K562 (cell line): ENCODE results near the gene SPEF1. TPM values are rescaled to one million over a fixed set of nuclear protein-coding genes. Genes with fewer than 3 reads are reported as not detected.

ENCODE experiments used
- ATAC-seq: fragments of 200-7000 bp; cut with Tn5 transposase; 3 replicates; pipeline ENCODE4 v1.9.1; 2020; ENCODE audit warnings: moderate library complexity
- BruUV-seq: library from RNA; stranded (reverse); fragments of 400-500 nt; replicated peaks from 2 replicates; lab custom pipeline; 2021; lab: Mats Ljungman, UMichigan
- CTCF ChIA-PET: fragments of 300-600 bp; formaldehyde crosslinking; extraction: SDS; loops from one replicate; lab custom pipeline; 2021; ENCODE audit warnings: low intra/inter-chr PET ratio; lab: Yijun Ruan, JAX
- POLR2A ChIA-PET: fragments of 300-600, 350-650 bp; sonication (Branson Sonifier 250); formaldehyde crosslinking; extraction: SDS; loops from one replicate; lab custom pipeline; 2021; ENCODE audit warnings: antibody characterized with exemption, inconsistent platforms; lab: Yijun Ruan, JAX
- DNase-seq, 4 experiments: peaks; one replicate each; pipeline versions ENCODE4 v3.0.0 to v3.0.0-alpha.2; 2011 to 2018; ENCODE audit warnings: low spot score in 3 of 4, mixed read lengths in 3 of 4; ENCODE audit errors: extremely low read depth in 1 of 4
- FAIRE-seq: peaks from 2 replicates; lab custom pipeline; 2011; peaks lifted over from hg19 to GRCh38; lab: Jason Lieb, UNC
- H2AFZ ChIP-seq: 2 replicates; pipeline ENCODE4 v1.6.0; 2011; ENCODE audit warnings: low read depth, low read length, control low read depth, inconsistent platforms
- H3K27ac ChIP-seq: fragments of 200-600 bp; 3 replicates; pipeline ENCODE4 v1.8.0; 2011; ENCODE audit warnings: low read depth, mild to moderate bottlenecking, control low read depth, inconsistent platforms, low read length, moderate library complexity, mixed read lengths; ENCODE audit errors: extremely low read depth
- H3K27me3 ChIP-seq, 2 experiments: fragments of 300-600 bp in 1 of 2; 2 replicates in 1 of 2; 3 replicates in 1 of 2; pipeline versions ENCODE4 v1.6.0 to v1.8.0; 2011; ENCODE audit warnings: inconsistent platforms in 2 of 2, low read length in 2 of 2, mild to moderate bottlenecking in 1 of 2, mixed read lengths in 1 of 2, moderate library complexity in 1 of 2; ENCODE audit not compliant: control insufficient read depth in 2 of 2, insufficient read depth in 2 of 2
- H3K36me3 ChIP-seq: fragments of 300-600 bp; 3 replicates; pipeline ENCODE4 v1.8.0; 2011; ENCODE audit warnings: mild to moderate bottlenecking, low read length, inconsistent platforms; ENCODE audit not compliant: control insufficient read depth, insufficient read depth
- H3K4me1 ChIP-seq, 2 experiments: fragments of 200-600 bp in 1 of 2; replicated peaks in 1 of 2; 2 replicates in 1 of 2; 3 replicates in 1 of 2; pipeline versions ENCODE4 v1.5.1 to v1.8.0; 2011; ENCODE audit warnings: inconsistent platforms in 2 of 2, low read length in 2 of 2, mild to moderate bottlenecking in 1 of 2, mixed read lengths in 1 of 2, moderate library complexity in 1 of 2; ENCODE audit not compliant: control insufficient read depth in 2 of 2, insufficient read depth in 2 of 2
- H3K4me2 ChIP-seq: 2 replicates; pipeline ENCODE4 v1.6.1; 2011; ENCODE audit warnings: low read length, control low read depth, inconsistent platforms, mixed read lengths; ENCODE audit not compliant: insufficient read depth
- H3K4me3 ChIP-seq: fragments of 200-600 bp; sonication (generic), shearing (Covaris generic); 2 replicates; pipeline ENCODE4 v1.5.1; 2016; ENCODE audit warnings: control low read depth, inconsistent platforms
- H3K79me2 ChIP-seq: fragments of 200-600 bp; 3 replicates; pipeline ENCODE4 v1.8.0; 2011; ENCODE audit warnings: low read length, inconsistent platforms; ENCODE audit not compliant: control insufficient read depth, insufficient read depth
- H3K9ac ChIP-seq, 2 experiments: 2 replicates each; pipeline versions ENCODE4 v1.6.0 to v1.6.1; 2011; ENCODE audit warnings: low read depth in 2 of 2, low read length in 2 of 2, control low read depth in 1 of 2, inconsistent platforms in 1 of 2, mild to moderate bottlenecking in 1 of 2, mixed read lengths in 1 of 2; ENCODE audit not compliant: insufficient read depth in 1 of 2
- H3K9me1 ChIP-seq: one replicate; pipeline ENCODE4 v1.6.0; 2011; ENCODE audit warnings: inconsistent platforms, mild to moderate bottlenecking, low read length, moderate library complexity; ENCODE audit not compliant: control insufficient read depth, insufficient read depth
- H3K9me3 ChIP-seq: replicated peaks from 2 replicates; pipeline ENCODE4 v1.5.1; 2011; ENCODE audit warnings: low read depth, low read length, inconsistent platforms; ENCODE audit not compliant: control insufficient read depth, insufficient read depth
- H4K20me1 ChIP-seq: replicated peaks from 2 replicates; pipeline ENCODE4 v1.6.1; 2011; ENCODE audit warnings: low read length, inconsistent platforms, mixed read lengths; ENCODE audit not compliant: control insufficient read depth, insufficient read depth
- ARID2 ChIP-seq: fragments of 450-650 bp; IDR thresholded peaks from 2 replicates; pipeline ENCODE4 v1.6.1; 2017; ENCODE audit warnings: antibody characterized with exemption, mild to moderate bottlenecking
- CBX2 ChIP-seq: fragments of 200-600 bp; sonication (generic); IDR thresholded peaks from one replicate; pipeline ENCODE4 v1.6.1; 2012; ENCODE audit warnings: mild to moderate bottlenecking, low read length, inconsistent platforms; ENCODE audit not compliant: insufficient read depth, poor library complexity, severe bottlenecking
- L3MBTL2 ChIP-seq: fragments of 450-650 bp; IDR thresholded peaks from 2 replicates; pipeline ENCODE4 v1.6.1; 2016; ENCODE audit warnings: mild to moderate bottlenecking, moderate library complexity
- NR4A1 ChIP-seq, 2 experiments: fragments of 250-450 bp in 1 of 2; fragments of 450-650 bp in 1 of 2; sonication (Bioruptor Pico) in 1 of 2; IDR thresholded peaks; 2 replicates each; pipeline versions ENCODE4 v1.4.0 to v1.6.1; 2016 to 2020; ENCODE audit warnings: mild to moderate bottlenecking in 2 of 2, missing compliant biosample characterization in 1 of 2, missing genetic modification characterization in 1 of 2, moderate library complexity in 1 of 2
- RAD51 ChIP-seq: fragments of 450-650 bp; IDR thresholded peaks from 2 replicates; pipeline ENCODE4 v1.7.1; 2016; ENCODE audit warnings: low read depth, mild to moderate bottlenecking, borderline replicate concordance
- TAF7 ChIP-seq: fragments of 450-650 bp; IDR thresholded peaks from 2 replicates; pipeline ENCODE4 v1.6.1; 2016; ENCODE audit warnings: missing genetic modification characterization, missing compliant biosample characterization
- ZNF184 ChIP-seq: sonication (generic); formaldehyde crosslinking; IDR thresholded peaks from 2 replicates; pipeline ENCODE4 v1.5.0; 2020; ENCODE audit warnings: missing genetic modification reagents
- ZNF263 ChIP-seq: sonication (generic); formaldehyde crosslinking; IDR thresholded peaks from 2 replicates; pipeline ENCODE4 v1.8.0; 2022; ENCODE audit warnings: mild to moderate bottlenecking, missing genetic modification reagents, borderline replicate concordance
- ZNF77 ChIP-seq: fragments of 250-450 bp; sonication (Bioruptor Pico); IDR thresholded peaks from 2 replicates; pipeline ENCODE4 v1.5.0; 2020
- WGBS: fragments of 100-300 bp; shearing (Covaris generic); methylation state at CpG from one replicate; pipeline ENCODE4 v1.1.6; 2016; ENCODE audit warnings: low coverage, mixed read lengths; ENCODE audit not compliant: insufficient coverage; ENCODE audit errors: missing lambda C conversion rate; 5-methylcytosine and 5-hydroxymethylcytosine counted together
- in situ Hi-C: fragments of 300-500 bp; cut with MboI; formaldehyde crosslinking; loops from 4 replicates; pipeline ENCODE4 v1.15.0; 2018; ENCODE audit warnings: inconsistent platforms, mixed read lengths
- intact Hi-C: fragments of 100-400 bp; cut with micrococcal nuclease; formaldehyde crosslinking; loops from 2 replicates; pipeline ENCODE4 v1.14.2; 2022
- polyA plus RNA-seq, 8 experiments: library from polyadenylated mRNA; depleted of rRNA in 4 of 8; stranded (reverse) in 5 of 8; unstranded in 3 of 8; fragments of >200 nt; fragmentation: Nextera tagmentation in 2 of 8; fragmentation: Illumina TruSeq in 1 of 8; extraction: Ambion mirVana in 2 of 8; extraction: Trizol in 1 of 8; gene quantifications; 2 replicates each; pipeline versions ENCODE4 v1.2.1 to v1.2.3, GENCODE V29; 2011 to 2014; ENCODE audit warnings: inconsistent platforms in 1 of 8, missing spikeins in 1 of 8
- total RNA-seq, 7 experiments: library from RNA; depleted of rRNA in 6 of 7; stranded (reverse); fragments of >200 nt in 6 of 7; fragmentation: Illumina TruSeq in 2 of 7; extraction: Trizol in 2 of 7; gene quantifications; 2 replicates each; pipeline versions ENCODE4 v1.2.1 to v1.2.3, GENCODE V29; 2011 to 2021; ENCODE audit warnings: low replicate concordance in 1 of 7
- TF ChIP-seq, protein P1 (sequence below): sonication (generic); formaldehyde crosslinking; IDR thresholded peaks from 2 replicates; pipeline ENCODE4 v1.9.0; 2022; ENCODE audit warnings: mild to moderate bottlenecking, missing genetic modification reagents
- TF ChIP-seq, protein P2 (sequence below): sonication (generic); formaldehyde crosslinking; IDR thresholded peaks from 2 replicates; pipeline ENCODE4 v1.5.0; 2020; ENCODE audit warnings: missing genetic modification reagents
- TF ChIP-seq, protein P3 (sequence below), 2 experiments: IDR thresholded peaks; 2 replicates each; pipeline ENCODE4 v1.6.1; 2012; ENCODE audit warnings: improper control_type of control experiment in 2 of 2, low read depth in 2 of 2, low read length in 2 of 2, borderline replicate concordance in 1 of 2
- TF ChIP-seq, protein P4 (sequence below): sonication (generic); formaldehyde crosslinking; IDR thresholded peaks from 2 replicates; pipeline ENCODE4 v1.8.0; 2022; ENCODE audit warnings: missing genetic modification reagents, mild to moderate bottlenecking, moderate library complexity, borderline replicate concordance

The SPEF1 gene
- total and polyA plus RNA-seq, 9 of the 15 experiments (the other 6 are each of a cell fraction or from before 2014, with no cell fraction given) = not detected

DNA sequence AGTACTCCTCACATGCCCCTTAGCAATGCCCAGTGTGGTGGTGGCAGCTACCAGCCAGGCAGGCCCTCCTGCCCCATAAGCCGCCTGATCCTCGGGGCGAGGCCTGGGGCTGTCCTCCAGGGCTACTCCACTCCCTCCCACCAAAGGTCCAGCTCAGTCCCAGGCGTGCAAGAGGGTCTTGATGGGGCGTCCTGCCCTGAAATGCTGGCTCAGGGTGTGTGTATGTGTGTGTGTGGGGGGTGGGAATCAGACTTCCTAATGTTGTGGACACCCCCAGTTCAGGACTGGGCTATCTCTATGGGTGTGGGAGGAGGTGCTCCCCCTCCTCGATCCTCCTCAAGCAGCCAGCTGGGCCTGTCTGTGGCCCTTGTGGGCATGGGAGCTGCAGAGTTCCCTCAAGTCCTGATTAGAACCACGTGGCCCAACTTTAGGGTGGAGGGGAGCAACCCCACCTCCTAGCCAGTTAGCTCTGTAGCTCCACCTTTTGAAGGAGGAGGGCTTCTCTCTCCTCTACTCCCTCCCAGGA lies 41.3 kb downstream of the SPEF1 start:
- CTCF ChIA-PET = no interaction called here
- no peaks in the 10 kb centered on the region for H3K36me3 ChIP-seq
- H3K79me2 ChIP-seq = no peaks in the 10 kb centered on the region
- in situ Hi-C loops (no loop called here), intact Hi-C loops (no loop called here)
- TF ChIP-seq ARID2 = no peak
- TF ChIP-seq, protein P1, sequence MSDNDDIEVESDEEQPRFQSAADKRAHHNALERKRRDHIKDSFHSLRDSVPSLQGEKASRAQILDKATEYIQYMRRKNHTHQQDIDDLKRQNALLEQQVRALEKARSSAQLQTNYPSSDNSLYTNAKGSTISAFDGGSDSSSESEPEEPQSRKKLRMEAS (CRISPR knock-in tag) = peak; percentile 24; the same call in 1 of the 2 replicates
- no peak for TF ChIP-seq CBX2
- no peak for TF ChIP-seq ZNF77 (CRISPR knock-in tag)
- TF ChIP-seq, protein P2, sequence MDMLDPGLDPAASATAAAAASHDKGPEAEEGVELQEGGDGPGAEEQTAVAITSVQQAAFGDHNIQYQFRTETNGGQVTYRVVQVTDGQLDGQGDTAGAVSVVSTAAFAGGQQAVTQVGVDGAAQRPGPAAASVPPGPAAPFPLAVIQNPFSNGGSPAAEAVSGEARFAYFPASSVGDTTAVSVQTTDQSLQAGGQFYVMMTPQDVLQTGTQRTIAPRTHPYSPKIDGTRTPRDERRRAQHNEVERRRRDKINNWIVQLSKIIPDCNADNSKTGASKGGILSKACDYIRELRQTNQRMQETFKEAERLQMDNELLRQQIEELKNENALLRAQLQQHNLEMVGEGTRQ (CRISPR knock-in tag) = peak; percentile 30; the same call in 1 of the 2 replicates
- peak; percentile 31; the same call in 1 of the 2 replicates for TF ChIP-seq RAD51
- peak; percentile 82 for TF ChIP-seq ZNF263 (CRISPR knock-in tag)
- no peak for TF ChIP-seq TAF7
- TF ChIP-seq, protein P3, sequence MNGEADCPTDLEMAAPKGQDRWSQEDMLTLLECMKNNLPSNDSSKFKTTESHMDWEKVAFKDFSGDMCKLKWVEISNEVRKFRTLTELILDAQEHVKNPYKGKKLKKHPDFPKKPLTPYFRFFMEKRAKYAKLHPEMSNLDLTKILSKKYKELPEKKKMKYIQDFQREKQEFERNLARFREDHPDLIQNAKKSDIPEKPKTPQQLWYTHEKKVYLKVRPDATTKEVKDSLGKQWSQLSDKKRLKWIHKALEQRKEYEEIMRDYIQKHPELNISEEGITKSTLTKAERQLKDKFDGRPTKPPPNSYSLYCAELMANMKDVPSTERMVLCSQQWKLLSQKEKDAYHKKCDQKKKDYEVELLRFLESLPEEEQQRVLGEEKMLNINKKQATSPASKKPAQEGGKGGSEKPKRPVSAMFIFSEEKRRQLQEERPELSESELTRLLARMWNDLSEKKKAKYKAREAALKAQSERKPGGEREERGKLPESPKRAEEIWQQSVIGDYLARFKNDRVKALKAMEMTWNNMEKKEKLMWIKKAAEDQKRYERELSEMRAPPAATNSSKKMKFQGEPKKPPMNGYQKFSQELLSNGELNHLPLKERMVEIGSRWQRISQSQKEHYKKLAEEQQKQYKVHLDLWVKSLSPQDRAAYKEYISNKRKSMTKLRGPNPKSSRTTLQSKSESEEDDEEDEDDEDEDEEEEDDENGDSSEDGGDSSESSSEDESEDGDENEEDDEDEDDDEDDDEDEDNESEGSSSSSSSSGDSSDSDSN (IDR thresholded peaks at IDR 0.05; ENCODE audit: borderline replicate concordance in 1 of 2, low read depth in 2 of 2, low read length in 2 of 2) = no peak
- TF ChIP-seq NR4A1 (CRISPR knock-in tag; IDR thresholded peaks at IDR 0.05) = no peak
- TF ChIP-seq NR4A1 (tag; IDR thresholded peaks at IDR 0.05) = no peak
- TF ChIP-seq, protein P4, sequence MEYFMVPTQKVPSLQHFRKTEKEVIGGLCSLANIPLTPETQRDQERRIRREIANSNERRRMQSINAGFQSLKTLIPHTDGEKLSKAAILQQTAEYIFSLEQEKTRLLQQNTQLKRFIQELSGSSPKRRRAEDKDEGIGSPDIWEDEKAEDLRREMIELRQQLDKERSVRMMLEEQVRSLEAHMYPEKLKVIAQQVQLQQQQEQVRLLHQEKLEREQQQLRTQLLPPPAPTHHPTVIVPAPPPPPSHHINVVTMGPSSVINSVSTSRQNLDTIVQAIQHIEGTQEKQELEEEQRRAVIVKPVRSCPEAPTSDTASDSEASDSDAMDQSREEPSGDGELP = peak; percentile 44; the same call in 1 of the 2 replicates
- peak; percentile 30; the same call in 1 of the 2 replicates for TF ChIP-seq L3MBTL2
- TF ChIP-seq ZNF184 = no peak
- H3K27me3 ChIP-seq = no peaks in the 10 kb centered on the region
- peaks cover 3 to 25% of the 10 kb centered on the region in 2 experiments; a peak in 3 of 5 replicates for H3K4me1 ChIP-seq
- H3K9me1 ChIP-seq = no peaks in the 10 kb centered on the region
- BruUV-seq = no TSS peak
- no peak overlapping the region for H3K4me3 ChIP-seq
- WGBS = 25% methylated on average over 3 of the region's 7 CpGs
- FAIRE-seq (no peak), ATAC-seq (peak; percentile 7; the same call in 2 of the 3 replicates), DNase-seq (peak; percentile 22 to 52 (median 41))
- H4K20me1 ChIP-seq = no peaks in the 10 kb centered on the region
- H3K9me3 ChIP-seq = no peaks in the 10 kb centered on the region
- H3K9ac ChIP-seq = peak overlapping the region in 1 of 2 experiments; percentile 84; a peak in 2 of 4 replicates
- no peak overlapping the region for H3K4me2 ChIP-seq
- peak overlapping the region; percentile 63 for H2AFZ ChIP-seq
- POLR2A ChIA-PET = interaction anchor here (0.6 to 1.6 kb wide), 3 partner anchors 14 to 27 kb away, joined by 3 to 5 read pairs (median 3); partner anchors contain the start of genes ADISSP and SIGLEC1
- H3K27ac ChIP-seq = no peak overlapping the region
